Neural cell (in vitro differentiated cells): ENCODE measurements around the gene CAPZA2. TPM values are rescaled to one million over a fixed set of nuclear protein-coding genes. Genes with fewer than 3 reads are reported as not detected.

Source experiments
- H2AFZ ChIP-seq: fragments of 200-600, 300-800 bp; sonication (generic), shearing (Covaris generic); 2 replicates; pipeline ENCODE4 v1.6.0; 2014; ENCODE audit warnings: low read depth, mild to moderate bottlenecking, antibody characterized with exemption, low read length, moderate library complexity
- H3F3A ChIP-seq: fragments of 200-600 bp; shearing (Covaris generic); 2 replicates; pipeline ENCODE4 v1.6.1; 2016; ENCODE audit warnings: mild to moderate bottlenecking, moderate library complexity, mixed read lengths, antibody characterized with exemption, low read length; ENCODE audit not compliant: insufficient read depth, poor library complexity, severe bottlenecking
- H3K27ac ChIP-seq: fragments of 200-600, 300-800 bp; sonication (generic), shearing (Covaris generic); 2 replicates; pipeline ENCODE4 v1.5.1; 2014; ENCODE audit warnings: mild to moderate bottlenecking, low read length, moderate library complexity
- H3K27me3 ChIP-seq: fragments of 300-800, 200-600 bp; sonication (generic), shearing (Covaris generic); 2 replicates; pipeline ENCODE4 v1.6.0; 2014; ENCODE audit warnings: mild to moderate bottlenecking, low read depth, low read length, moderate library complexity; ENCODE audit not compliant: insufficient read depth
- H3K36me3 ChIP-seq: fragments of 300-800, 200-600 bp; sonication (generic), shearing (Covaris generic); 2 replicates; pipeline ENCODE4 v1.5.1; 2014; ENCODE audit warnings: mild to moderate bottlenecking, antibody characterized with exemption, low read length, moderate library complexity; ENCODE audit not compliant: insufficient read depth
- H3K4me2 ChIP-seq: fragments of 300-800, 200-600 bp; sonication (generic), shearing (Covaris generic); 2 replicates; pipeline ENCODE4 v1.6.0; 2014; ENCODE audit warnings: mild to moderate bottlenecking, low read length
- H3K4me3 ChIP-seq: fragments of 300-800, 200-600 bp; sonication (generic), shearing (Covaris generic); 2 replicates; pipeline ENCODE4 v1.5.1; 2014; ENCODE audit warnings: mild to moderate bottlenecking, low read length, moderate library complexity
- H3K79me2 ChIP-seq: fragments of 200-600 bp; shearing (Covaris generic); replicated peaks from 2 replicates; pipeline ENCODE4 v1.6.0; 2014; ENCODE audit warnings: mild to moderate bottlenecking, low read length, moderate library complexity; ENCODE audit not compliant: insufficient read depth
- H3K9ac ChIP-seq: fragments of 300-800, 200-600 bp; sonication (generic), shearing (Covaris generic); 2 replicates; pipeline ENCODE4 v1.6.1; 2016; ENCODE audit warnings: mild to moderate bottlenecking, low read length, mixed read lengths
- H3K9me2 ChIP-seq: fragments of 200-600 bp; shearing (Covaris generic); 2 replicates; pipeline ENCODE4 v1.6.1; 2016; ENCODE audit warnings: mild to moderate bottlenecking, low read length, mixed read lengths; ENCODE audit not compliant: insufficient read depth
- H3K9me3 ChIP-seq: fragments of 200-600, 300-800 bp; sonication (generic), shearing (Covaris generic); 2 replicates; pipeline ENCODE4 v1.6.1; 2016; ENCODE audit warnings: mild to moderate bottlenecking, mixed run types, low read length, moderate library complexity, mixed read lengths
- H4K20me1 ChIP-seq: fragments of 200-600 bp; shearing (Covaris generic); 2 replicates; pipeline ENCODE4 v1.6.1; 2016; ENCODE audit warnings: mild to moderate bottlenecking, mixed run types; ENCODE audit not compliant: insufficient read depth
- EP300 ChIP-seq: fragments of 450-650 bp; conservative IDR thresholded peaks from 2 replicates; pipeline ENCODE4 v1.6.1; 2014; ENCODE audit warnings: antibody characterized with exemption, mild to moderate bottlenecking, moderate library complexity; ENCODE audit not compliant: poor library complexity, severe bottlenecking
- EZH2 ChIP-seq: fragments of 200-600, 300-800 bp; shearing (Covaris generic), sonication (generic); IDR thresholded peaks from 2 replicates; pipeline ENCODE4 v1.6.1; 2014; ENCODE audit warnings: antibody characterized with exemption, low read length, borderline replicate concordance, mild to moderate bottlenecking; ENCODE audit not compliant: insufficient read depth, poor library complexity, severe bottlenecking
- MXI1 ChIP-seq: fragments of 450-650 bp; conservative IDR thresholded peaks from 2 replicates; pipeline ENCODE4 v1.6.1; 2014; ENCODE audit warnings: antibody characterized with exemption, mild to moderate bottlenecking; ENCODE audit not compliant: poor library complexity, severe bottlenecking
- POLR2AphosphoS5 ChIP-seq: IDR thresholded peaks from 2 replicates; pipeline ENCODE4 v1.6.1; 2012
- RAD21 ChIP-seq: fragments of 450-650 bp; conservative IDR thresholded peaks from 2 replicates; pipeline ENCODE4 v1.6.1; 2014; ENCODE audit warnings: antibody characterized with exemption, mild to moderate bottlenecking, moderate library complexity
- SMC3 ChIP-seq: fragments of 450-650 bp; conservative IDR thresholded peaks from 2 replicates; pipeline ENCODE4 v1.6.1; 2014; ENCODE audit warnings: antibody characterized with exemption, mild to moderate bottlenecking, moderate library complexity; ENCODE audit not compliant: poor library complexity
- TAF1 ChIP-seq: IDR thresholded peaks from 2 replicates; pipeline ENCODE4 v1.6.1; 2012; ENCODE audit warnings: low read depth
- polyA plus RNA-seq: library from polyadenylated mRNA; depleted of rRNA; stranded (reverse); fragments of >200 nt; gene quantifications from 2 replicates; pipeline ENCODE4 v1.2.3, GENCODE V29; 2014
- TF ChIP-seq, protein P1 (sequence below): IDR thresholded peaks from 2 replicates; pipeline ENCODE4 v1.6.1; 2012; ENCODE audit warnings: borderline replicate concordance
- TF ChIP-seq, protein P2 (sequence below): fragments of 450-650 bp; IDR thresholded peaks from 2 replicates; pipeline ENCODE4 v1.5.1; 2014; ENCODE audit warnings: antibody characterized with exemption, mild to moderate bottlenecking, moderate library complexity; ENCODE audit not compliant: poor library complexity, severe bottlenecking

The CAPZA2 gene
- polyA plus RNA-seq, 1 donor from 2014 or later = 191 TPM

DNA sequence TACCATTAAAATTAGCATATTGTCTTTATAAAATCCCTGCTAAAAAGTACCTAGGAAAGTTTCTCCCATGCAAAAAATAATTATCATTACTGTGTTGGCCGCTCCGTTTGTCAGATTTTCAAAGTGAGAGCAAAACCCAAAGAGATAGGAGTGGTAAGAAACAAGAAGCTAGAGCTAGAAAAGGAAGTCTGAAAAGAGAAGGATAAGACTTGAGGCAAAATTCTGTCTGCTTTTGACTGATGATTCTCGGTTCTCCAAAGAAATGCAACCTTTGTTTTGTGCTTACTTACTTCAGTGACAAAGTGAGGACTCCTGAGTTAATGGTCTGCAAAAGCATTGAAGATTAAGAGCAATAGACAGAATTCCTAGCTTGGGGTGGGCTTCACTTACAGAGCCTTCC, 33.3 kb upstream of the CAPZA2 start:
- H3K4me3 ChIP-seq = no peak overlapping the region
- no peaks in the 10 kb centered on the region for H3K9me2 ChIP-seq
- no peaks in the 10 kb centered on the region for H3K9me3 ChIP-seq
- no peak overlapping the region for H2AFZ ChIP-seq
- H3K9ac ChIP-seq = no peak overlapping the region
- H3K36me3 ChIP-seq = no peaks in the 10 kb centered on the region
- no peaks in the 10 kb centered on the region for H3K27me3 ChIP-seq
- no peaks in the 10 kb centered on the region for H3F3A ChIP-seq
- H3K4me2 ChIP-seq = no peak overlapping the region
- no peak for TF ChIP-seq POLR2AphosphoS5
- TF ChIP-seq, protein P1, sequence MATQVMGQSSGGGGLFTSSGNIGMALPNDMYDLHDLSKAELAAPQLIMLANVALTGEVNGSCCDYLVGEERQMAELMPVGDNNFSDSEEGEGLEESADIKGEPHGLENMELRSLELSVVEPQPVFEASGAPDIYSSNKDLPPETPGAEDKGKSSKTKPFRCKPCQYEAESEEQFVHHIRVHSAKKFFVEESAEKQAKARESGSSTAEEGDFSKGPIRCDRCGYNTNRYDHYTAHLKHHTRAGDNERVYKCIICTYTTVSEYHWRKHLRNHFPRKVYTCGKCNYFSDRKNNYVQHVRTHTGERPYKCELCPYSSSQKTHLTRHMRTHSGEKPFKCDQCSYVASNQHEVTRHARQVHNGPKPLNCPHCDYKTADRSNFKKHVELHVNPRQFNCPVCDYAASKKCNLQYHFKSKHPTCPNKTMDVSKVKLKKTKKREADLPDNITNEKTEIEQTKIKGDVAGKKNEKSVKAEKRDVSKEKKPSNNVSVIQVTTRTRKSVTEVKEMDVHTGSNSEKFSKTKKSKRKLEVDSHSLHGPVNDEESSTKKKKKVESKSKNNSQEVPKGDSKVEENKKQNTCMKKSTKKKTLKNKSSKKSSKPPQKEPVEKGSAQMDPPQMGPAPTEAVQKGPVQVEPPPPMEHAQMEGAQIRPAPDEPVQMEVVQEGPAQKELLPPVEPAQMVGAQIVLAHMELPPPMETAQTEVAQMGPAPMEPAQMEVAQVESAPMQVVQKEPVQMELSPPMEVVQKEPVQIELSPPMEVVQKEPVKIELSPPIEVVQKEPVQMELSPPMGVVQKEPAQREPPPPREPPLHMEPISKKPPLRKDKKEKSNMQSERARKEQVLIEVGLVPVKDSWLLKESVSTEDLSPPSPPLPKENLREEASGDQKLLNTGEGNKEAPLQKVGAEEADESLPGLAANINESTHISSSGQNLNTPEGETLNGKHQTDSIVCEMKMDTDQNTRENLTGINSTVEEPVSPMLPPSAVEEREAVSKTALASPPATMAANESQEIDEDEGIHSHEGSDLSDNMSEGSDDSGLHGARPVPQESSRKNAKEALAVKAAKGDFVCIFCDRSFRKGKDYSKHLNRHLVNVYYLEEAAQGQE = no peak
- TF ChIP-seq EZH2 = no peak
- no peak for TF ChIP-seq EP300
- TF ChIP-seq SMC3 = no peak
- H4K20me1 ChIP-seq = no peaks in the 10 kb centered on the region
- no peak overlapping the region for H3K27ac ChIP-seq
- H3K79me2 ChIP-seq = no peaks in the 10 kb centered on the region

DNA sequence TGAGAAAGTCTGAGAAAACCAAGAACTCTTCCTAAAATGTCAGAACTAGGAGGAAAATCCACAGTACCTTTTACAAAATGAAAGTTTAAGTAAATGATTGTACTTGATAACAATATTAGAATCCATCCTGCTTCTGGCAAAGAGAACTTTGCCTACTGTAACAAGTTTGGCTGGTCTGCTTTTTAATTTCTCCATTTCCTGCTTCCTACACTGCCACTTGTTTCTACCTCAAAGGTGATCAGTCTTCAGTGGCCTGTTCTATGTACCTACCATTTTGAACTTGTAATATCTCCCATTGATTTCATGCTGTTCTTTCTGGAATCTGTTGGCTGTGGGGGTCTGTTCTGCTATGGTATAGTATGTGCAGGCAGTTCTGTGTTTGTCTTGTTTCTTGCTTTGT, 32.9 kb upstream of the CAPZA2 start:
- TF ChIP-seq MXI1 (no peak), SMC3 (no peak), EZH2 (no peak), TAF1 (no peak), EP300 (no peak), POLR2AphosphoS5 (no peak), RAD21 (no peak)
- TF ChIP-seq, protein P1 = no peak
- TF ChIP-seq, protein P2, sequence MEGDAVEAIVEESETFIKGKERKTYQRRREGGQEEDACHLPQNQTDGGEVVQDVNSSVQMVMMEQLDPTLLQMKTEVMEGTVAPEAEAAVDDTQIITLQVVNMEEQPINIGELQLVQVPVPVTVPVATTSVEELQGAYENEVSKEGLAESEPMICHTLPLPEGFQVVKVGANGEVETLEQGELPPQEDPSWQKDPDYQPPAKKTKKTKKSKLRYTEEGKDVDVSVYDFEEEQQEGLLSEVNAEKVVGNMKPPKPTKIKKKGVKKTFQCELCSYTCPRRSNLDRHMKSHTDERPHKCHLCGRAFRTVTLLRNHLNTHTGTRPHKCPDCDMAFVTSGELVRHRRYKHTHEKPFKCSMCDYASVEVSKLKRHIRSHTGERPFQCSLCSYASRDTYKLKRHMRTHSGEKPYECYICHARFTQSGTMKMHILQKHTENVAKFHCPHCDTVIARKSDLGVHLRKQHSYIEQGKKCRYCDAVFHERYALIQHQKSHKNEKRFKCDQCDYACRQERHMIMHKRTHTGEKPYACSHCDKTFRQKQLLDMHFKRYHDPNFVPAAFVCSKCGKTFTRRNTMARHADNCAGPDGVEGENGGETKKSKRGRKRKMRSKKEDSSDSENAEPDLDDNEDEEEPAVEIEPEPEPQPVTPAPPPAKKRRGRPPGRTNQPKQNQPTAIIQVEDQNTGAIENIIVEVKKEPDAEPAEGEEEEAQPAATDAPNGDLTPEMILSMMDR = no peak

More for the DNA sequence above, 32.9 kb upstream of the CAPZA2 start:
- no peak overlapping the region for H3K27ac ChIP-seq
- H2AFZ ChIP-seq = no peak overlapping the region
- no peaks in the 10 kb centered on the region for H4K20me1 ChIP-seq
- H3K36me3 ChIP-seq = no peaks in the 10 kb centered on the region
- no peaks in the 10 kb centered on the region for H3K27me3 ChIP-seq
- no peaks in the 10 kb centered on the region for H3K79me2 ChIP-seq
- H3K9me2 ChIP-seq = no peaks in the 10 kb centered on the region
- no peaks in the 10 kb centered on the region for H3F3A ChIP-seq
- no peak overlapping the region for H3K4me2 ChIP-seq
- no peak overlapping the region for H3K4me3 ChIP-seq
- no peaks in the 10 kb centered on the region for H3K9me3 ChIP-seq
- no peak overlapping the region for H3K9ac ChIP-seq
